GM10248 (cell line): ENCODE data around the gene IGLL5.

ENCODE experiments used
- CTCF ChIA-PET: fragments of 300-600 bp; sonication (Branson Sonifier 250); formaldehyde crosslinking; extraction: SDS; loops from one replicate; lab custom pipeline; 2021; ENCODE audit warnings: antibody characterized with exemption; lab: Yijun Ruan, JAX
- POLR2A ChIA-PET: fragments of 350-650 bp; sonication (Branson Sonifier 250); formaldehyde crosslinking; extraction: SDS; loops from one replicate; lab custom pipeline; 2020; ENCODE audit warnings: antibody characterized with exemption; lab: Yijun Ruan, JAX
- DNase-seq: peaks from one replicate; pipeline ENCODE4 v3.0.0; 2012; ENCODE audit errors: extremely low spot score
- TF ChIP-seq, protein P1 (sequence below): IDR thresholded peaks from 2 replicates; pipeline ENCODE4 v1.5.1; 2012; ENCODE audit warnings: mild to moderate bottlenecking, low read depth; ENCODE audit errors: extremely low read depth, missing control alignments, control extremely low read depth

IGLL5 gene

DNA sequence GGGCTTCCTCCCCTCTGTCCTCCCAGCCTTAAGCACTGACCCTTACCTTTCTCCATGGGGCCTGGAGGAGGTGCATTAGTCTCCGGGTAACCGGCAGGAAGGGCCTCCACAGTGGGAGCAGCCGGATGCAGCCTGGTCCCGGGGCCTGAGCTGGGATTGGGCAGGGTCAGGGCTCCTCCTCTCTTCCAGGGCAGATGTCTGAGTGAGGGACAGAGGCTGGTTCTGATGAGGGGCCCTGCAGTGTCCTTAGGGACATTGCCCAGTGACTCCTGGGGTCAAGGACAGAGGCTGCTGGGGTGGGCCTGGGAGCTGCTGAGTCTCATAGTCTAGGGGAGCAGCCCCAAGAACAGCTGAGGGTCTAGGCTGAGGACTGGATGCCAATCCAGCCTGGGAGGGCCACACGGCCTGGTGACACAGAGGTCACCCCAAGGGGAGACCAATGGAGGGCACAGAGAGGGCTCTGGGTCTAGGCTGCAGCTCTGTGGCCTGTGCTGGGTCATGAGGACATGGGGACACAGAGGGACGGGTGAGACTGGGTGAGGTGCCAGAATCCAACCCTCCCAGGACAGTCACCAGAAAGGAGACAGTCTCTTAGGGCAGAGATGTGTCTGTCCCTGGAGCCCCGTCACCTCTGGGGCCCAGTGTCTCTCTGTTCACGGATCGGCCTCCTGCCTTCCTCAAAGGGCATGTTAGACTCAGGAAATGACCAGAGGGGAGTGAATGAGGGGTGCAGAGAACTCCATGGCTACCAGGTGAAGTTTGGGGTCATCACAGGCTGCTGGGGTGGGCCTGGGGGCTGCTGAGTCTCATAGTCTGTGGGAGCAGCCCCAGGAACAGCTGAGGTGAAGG is 6.5 kb downstream of the IGLL5 start:
- TF ChIP-seq, protein P1, sequence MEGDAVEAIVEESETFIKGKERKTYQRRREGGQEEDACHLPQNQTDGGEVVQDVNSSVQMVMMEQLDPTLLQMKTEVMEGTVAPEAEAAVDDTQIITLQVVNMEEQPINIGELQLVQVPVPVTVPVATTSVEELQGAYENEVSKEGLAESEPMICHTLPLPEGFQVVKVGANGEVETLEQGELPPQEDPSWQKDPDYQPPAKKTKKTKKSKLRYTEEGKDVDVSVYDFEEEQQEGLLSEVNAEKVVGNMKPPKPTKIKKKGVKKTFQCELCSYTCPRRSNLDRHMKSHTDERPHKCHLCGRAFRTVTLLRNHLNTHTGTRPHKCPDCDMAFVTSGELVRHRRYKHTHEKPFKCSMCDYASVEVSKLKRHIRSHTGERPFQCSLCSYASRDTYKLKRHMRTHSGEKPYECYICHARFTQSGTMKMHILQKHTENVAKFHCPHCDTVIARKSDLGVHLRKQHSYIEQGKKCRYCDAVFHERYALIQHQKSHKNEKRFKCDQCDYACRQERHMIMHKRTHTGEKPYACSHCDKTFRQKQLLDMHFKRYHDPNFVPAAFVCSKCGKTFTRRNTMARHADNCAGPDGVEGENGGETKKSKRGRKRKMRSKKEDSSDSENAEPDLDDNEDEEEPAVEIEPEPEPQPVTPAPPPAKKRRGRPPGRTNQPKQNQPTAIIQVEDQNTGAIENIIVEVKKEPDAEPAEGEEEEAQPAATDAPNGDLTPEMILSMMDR, result no peak
- no peak for DNase-seq
- POLR2A ChIA-PET, result no interaction called here
- CTCF ChIA-PET, result interaction anchor here (1.5 to 6.9 kb wide), 2 partner anchors 11 to 61 kb away, joined by 3 to 45 read pairs; no protein-coding TSS in a partner anchor

DNA sequence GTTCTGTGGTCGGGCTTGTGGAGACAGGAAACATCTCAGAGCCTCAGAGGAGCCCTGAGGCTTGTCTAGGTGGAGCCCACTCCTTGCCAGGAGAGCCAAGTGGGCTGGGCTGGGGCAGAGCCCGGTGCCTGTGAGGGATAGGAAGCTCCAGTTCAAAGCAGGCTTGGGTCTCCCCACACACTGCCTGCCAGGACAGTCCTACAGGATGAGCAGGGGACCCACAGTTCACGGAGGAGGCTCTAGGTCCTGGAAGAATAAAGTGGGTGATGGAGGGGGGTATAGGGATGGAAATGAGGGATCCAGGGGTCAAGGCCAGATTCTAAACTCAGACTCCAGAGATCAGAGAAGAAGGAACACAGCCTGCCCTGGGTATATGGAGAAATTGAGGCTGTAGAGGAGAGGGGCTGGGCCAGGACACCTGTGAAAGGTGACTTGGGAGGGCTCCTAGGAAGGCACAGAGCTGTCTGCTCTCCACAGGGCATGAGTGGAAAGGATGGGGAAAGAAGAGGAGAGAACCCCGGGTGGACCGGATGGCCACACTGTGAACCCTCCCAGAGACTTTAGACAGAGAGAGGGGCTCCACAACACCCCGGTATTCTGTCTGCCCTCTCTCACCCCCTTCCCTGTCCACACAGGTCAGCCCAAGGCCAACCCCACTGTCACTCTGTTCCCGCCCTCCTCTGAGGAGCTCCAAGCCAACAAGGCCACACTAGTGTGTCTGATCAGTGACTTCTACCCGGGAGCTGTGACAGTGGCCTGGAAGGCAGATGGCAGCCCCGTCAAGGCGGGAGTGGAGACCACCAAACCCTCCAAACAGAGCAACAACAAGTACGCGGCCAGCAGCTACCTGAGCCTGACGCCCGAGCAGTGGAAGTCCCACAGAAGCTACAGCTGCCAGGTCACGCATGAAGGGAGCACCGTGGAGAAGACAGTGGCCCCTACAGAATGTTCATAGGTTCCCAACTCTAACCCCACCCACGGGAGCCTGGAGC is 7.4 kb downstream of the IGLL5 start:
- CTCF ChIA-PET, result interaction anchor here (0.7 to 6.9 kb wide), 3 partner anchors 12 to 107 kb away, joined by 3 to 45 read pairs (median 6); no protein-coding TSS in a partner anchor
- no peak for DNase-seq
- POLR2A ChIA-PET, result no interaction called here
- TF ChIP-seq, protein P1, result no peak

DNA sequence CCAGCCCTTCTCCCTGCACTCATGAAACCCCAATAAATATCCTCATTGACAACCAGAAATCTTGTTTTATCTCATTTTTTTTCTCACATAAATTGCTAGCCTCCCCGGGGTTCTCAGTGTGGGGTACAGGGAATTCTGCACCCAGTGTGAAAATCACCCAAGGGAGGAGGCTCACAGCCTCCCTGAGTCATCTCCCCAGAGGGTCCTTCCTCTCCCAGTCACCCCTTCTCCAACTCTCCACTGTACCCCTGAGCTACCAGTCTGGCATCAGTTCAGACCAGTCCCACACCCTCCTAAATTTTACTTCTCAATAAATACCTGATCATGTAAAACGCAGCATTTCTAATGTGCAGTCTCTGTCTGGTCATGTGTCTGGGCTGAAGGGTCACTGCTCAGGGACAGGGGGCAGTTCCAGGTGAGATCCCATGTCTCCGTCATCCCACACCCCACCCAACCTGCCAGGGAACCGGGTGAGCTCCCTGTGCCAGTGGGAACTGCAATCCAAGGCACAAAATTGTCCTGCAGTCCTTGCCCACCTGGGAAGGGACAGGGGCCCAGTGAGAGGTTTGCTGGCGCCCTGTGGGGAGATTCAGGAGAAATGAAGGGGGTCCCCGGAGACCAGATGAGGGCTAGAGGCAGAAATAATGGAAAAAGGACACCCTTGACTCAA is 8.3 kb downstream of the IGLL5 start:
- ChIA-PET CTCF (interaction anchor here (0.7 to 6.9 kb wide), 4 partner anchors 13 to 108 kb away, joined by 3 to 45 read pairs (median 7); no protein-coding TSS in a partner anchor), POLR2A (no interaction called here)
- TF ChIP-seq, protein P1, result no peak
- no peak for DNase-seq

DNA sequence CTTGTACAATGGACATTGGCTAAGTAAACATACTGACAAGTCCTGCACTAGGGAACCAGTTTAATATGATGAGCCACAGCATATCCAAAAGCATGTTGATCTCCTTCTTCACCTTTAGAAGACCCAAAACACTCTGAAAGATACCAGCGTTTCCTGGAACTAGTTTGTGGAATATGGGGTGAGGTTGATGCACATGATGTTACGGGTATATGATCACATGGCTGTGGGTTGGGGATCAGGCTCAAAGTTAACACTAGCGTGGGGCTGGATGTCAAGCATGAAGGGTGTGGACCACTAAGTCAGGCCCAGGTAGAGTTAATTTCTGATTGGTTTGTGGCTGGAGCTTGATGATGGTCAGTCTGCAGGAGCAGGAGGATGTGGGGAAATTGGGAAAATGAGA is 9.0 kb downstream of the IGLL5 start:
- no peak for DNase-seq

DNA sequence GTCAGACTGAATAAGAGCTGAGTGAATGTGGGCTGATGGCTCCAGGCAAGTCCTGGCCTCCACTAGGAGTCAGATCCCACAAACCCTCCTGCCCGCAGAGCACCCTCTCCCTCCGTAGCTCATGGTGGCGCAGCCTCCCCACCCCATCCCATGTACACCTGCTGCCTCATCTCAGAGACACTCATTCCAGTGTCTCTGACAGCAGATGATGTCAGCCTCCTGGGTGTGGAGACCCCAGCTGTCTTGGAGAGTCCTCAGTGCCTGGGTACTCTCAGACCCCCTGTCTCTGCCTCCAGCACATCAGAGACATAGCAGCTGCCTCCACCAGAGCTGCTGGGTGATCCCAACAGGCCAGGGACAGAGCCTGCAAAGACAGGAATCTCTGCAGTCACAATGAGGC is 9.5 kb downstream of the IGLL5 start:
- no peak for DNase-seq
- ChIA-PET CTCF (interaction anchor here (0.9 to 6.9 kb wide), 13 partner anchors 14 to 212 kb away, joined by 3 to 45 read pairs (median 4); no protein-coding TSS in a partner anchor), POLR2A (no interaction called here)
- TF ChIP-seq, protein P1, result no peak

More for the DNA sequence above, 9.0 kb downstream of the IGLL5 start:
- ChIA-PET CTCF (interaction anchor here (0.9 to 6.9 kb wide), 12 partner anchors 13 to 212 kb away, joined by 3 to 45 read pairs (median 4); no protein-coding TSS in a partner anchor), POLR2A (no interaction called here)
- TF ChIP-seq, protein P1, result no peak
